ENCODE measurements around the gene H6PD.
A peak's percentile ranks its signal among the peaks of the same experiment; 100 is the strongest.

Gene H6PD

DNA sequence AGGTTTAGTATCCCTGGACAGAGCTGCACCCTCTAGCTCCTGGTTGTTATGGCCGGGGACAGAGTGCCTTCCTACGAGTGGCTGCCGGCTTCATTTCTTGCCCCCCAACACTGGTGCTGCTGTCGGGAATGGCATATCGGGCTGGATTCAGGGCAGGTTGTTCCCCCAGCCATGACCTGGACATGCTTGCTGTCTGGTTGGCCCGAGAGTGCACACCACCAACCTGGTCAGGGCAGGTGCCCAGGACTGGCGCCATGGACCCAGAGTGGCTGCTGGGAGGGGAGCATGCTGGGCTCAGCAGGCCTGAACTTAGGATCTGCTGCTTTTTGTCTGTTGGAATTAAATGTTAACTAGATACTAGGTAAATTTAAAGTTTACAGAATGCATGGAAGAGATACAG lies 21.8 kb downstream of the H6PD start:
- H3K4me3 ChIP-seq (replicated peaks; ENCODE audit: low read depth, low read length): no peak overlapping the region
- TF ChIP-seq, protein P1, sequence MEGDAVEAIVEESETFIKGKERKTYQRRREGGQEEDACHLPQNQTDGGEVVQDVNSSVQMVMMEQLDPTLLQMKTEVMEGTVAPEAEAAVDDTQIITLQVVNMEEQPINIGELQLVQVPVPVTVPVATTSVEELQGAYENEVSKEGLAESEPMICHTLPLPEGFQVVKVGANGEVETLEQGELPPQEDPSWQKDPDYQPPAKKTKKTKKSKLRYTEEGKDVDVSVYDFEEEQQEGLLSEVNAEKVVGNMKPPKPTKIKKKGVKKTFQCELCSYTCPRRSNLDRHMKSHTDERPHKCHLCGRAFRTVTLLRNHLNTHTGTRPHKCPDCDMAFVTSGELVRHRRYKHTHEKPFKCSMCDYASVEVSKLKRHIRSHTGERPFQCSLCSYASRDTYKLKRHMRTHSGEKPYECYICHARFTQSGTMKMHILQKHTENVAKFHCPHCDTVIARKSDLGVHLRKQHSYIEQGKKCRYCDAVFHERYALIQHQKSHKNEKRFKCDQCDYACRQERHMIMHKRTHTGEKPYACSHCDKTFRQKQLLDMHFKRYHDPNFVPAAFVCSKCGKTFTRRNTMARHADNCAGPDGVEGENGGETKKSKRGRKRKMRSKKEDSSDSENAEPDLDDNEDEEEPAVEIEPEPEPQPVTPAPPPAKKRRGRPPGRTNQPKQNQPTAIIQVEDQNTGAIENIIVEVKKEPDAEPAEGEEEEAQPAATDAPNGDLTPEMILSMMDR (IDR thresholded peaks at IDR 0.05; ENCODE audit: low read length, missing control alignments): no peak
- no peak for DNase-seq (ENCODE audit: low read depth)

- TF ChIP-seq, protein P1 (IDR thresholded peaks at IDR 0.05; ENCODE audit: low read length, missing control alignments): no peak
- no peak overlapping the region for H3K4me3 ChIP-seq (replicated peaks; ENCODE audit: low read depth, low read length)
- no peak for DNase-seq (ENCODE audit: low read depth)
Observed at GRCh38 chr1:9257851-9258250, 23.3 kb downstream of the H6PD start.

DNA sequence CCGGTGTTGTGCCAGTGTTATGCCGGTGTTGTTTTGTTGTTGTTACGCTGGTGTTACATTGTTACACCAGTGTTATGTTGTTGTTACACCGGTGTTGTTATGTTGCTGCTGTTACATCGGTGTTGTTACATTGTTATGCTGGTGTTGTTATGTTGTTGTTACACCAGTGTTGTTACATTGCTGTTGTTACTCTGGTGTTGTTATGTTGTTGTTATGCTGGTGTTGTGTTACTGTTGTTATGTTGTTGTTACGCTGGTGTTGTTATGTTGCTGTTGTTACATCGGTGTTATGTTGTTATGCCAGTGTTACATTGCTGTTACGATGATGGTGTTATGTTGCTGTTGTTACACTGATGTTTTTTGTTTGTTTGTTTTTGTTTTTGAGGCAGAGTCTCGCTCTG lies 24.1 kb downstream of the H6PD start:
- H3K4me3 ChIP-seq (replicated peaks; ENCODE audit: low read depth, low read length): no peak overlapping the region
- TF ChIP-seq, protein P1 (IDR thresholded peaks at IDR 0.05; ENCODE audit: low read length, missing control alignments): no peak
- DNase-seq (ENCODE audit: low read depth): no peak

DNA sequence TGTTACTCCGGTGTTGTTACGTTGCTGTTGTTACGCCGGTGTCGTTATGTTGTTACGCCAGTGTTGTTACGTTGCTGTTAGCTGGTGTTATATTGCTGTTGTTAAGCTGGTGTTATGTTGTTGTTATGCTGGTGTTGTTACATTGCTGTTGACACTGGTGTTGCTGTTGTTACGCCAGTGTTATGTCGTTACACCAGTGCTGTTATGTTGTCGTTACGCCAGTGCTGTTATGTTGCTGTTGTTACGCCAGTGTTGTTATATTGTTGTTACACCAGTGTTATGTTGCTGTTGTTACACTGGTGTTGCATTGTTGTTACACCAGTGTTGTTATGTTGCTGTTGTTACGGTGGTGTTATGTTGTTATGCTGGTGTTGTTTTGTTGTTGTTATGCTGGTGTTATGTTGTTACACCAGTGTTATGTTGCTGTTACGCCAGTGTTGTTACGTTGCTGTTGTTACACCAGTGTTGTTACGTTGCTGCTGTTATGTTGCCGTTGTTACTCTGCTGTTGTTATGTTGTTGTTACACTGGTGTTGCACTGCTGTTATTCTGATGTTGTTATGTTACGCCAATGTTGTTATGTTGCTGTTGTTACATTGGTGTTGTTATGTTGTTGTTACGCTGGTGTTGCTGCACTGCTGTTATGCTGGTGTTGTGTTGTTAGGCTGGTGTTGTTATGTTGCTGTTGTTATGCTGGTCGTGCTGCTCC lies 25.6 kb downstream of the H6PD start:
- peak; percentile 39 for DNase-seq (ENCODE audit: low read depth)
- no peak overlapping the region for H3K4me3 ChIP-seq (replicated peaks; ENCODE audit: low read depth, low read length)
- TF ChIP-seq, protein P1 (IDR thresholded peaks at IDR 0.05; ENCODE audit: low read length, missing control alignments): no peak

- no peak overlapping the region for H3K4me3 ChIP-seq (replicated peaks; ENCODE audit: low read depth, low read length)
Observed at GRCh38 chr1:9261496-9261895, 26.9 kb downstream of the H6PD start.

GRCh38 chr1:9262096-9262986 lies 27.8 kb downstream of the H6PD start:
- no peak overlapping the region for H3K4me3 ChIP-seq (replicated peaks; ENCODE audit: low read depth, low read length)
- DNase-seq (ENCODE audit: low read depth): no peak
- TF ChIP-seq, protein P1 (IDR thresholded peaks at IDR 0.05; ENCODE audit: low read length, missing control alignments): no peak

More at GRCh38 chr1:9261496-9261895, 26.9 kb downstream of the H6PD start:
- TF ChIP-seq, protein P1 (IDR thresholded peaks at IDR 0.05; ENCODE audit: low read length, missing control alignments): no peak
- DNase-seq (ENCODE audit: low read depth): no peak

All from fibroblast of pulmonary artery (primary cell).